ENCODE measurements around the gene DPP10. TPM values are rescaled to one million over a fixed set of nuclear protein-coding genes. Genes with fewer than 3 reads are reported as not detected.
"Not testable (repeated sequence)": the region's sequence is repeated elsewhere in the genome, so short reads cannot be mapped to it uniquely, and the experiment has no call there.

The DPP10 gene
- total RNA-seq, 4 donors from 2014 or later: 1.9 to 8.3 (median 2.9) TPM

DNA sequence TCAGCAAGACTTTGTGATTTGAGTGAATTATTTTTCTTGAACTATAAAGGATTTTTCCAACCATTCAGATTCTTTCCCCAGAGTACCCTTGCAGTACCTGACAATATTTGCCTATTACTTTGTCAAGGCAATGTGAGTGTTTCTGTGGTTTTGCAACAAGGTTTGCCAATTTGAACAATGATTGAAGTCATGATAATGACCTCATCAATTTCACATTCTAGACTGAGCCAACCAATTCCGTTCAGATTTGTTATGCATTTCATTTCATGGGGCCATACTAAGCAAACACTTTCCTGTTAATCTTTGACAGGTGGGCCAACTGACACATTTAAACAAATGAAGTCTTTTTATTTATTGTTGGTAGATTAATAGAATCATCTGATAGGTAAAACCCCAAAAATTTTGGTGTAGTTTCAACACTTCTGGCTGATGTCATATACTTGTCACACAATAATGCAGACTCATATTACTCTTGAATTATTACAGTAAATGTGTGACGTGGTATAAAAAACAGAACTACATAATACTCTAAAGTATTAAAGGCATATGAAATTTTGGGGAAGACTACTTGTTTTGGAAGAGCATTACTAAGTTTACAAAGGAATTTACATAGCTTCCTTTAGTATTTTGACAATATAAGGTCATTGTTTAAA is 526.4 kb downstream of the DPP10 start:
- no peak overlapping the region for H3K27ac ChIP-seq
- no peak for TF ChIP-seq POLR2A (IDR thresholded peaks at IDR 0.05)
- TF ChIP-seq, protein P1, sequence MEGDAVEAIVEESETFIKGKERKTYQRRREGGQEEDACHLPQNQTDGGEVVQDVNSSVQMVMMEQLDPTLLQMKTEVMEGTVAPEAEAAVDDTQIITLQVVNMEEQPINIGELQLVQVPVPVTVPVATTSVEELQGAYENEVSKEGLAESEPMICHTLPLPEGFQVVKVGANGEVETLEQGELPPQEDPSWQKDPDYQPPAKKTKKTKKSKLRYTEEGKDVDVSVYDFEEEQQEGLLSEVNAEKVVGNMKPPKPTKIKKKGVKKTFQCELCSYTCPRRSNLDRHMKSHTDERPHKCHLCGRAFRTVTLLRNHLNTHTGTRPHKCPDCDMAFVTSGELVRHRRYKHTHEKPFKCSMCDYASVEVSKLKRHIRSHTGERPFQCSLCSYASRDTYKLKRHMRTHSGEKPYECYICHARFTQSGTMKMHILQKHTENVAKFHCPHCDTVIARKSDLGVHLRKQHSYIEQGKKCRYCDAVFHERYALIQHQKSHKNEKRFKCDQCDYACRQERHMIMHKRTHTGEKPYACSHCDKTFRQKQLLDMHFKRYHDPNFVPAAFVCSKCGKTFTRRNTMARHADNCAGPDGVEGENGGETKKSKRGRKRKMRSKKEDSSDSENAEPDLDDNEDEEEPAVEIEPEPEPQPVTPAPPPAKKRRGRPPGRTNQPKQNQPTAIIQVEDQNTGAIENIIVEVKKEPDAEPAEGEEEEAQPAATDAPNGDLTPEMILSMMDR (IDR thresholded peaks at IDR 0.05): no peak
- H3K9me3 ChIP-seq: no peaks in the 10 kb centered on the region
- no peaks in the 10 kb centered on the region for H3K4me1 ChIP-seq
- no peaks in the 10 kb centered on the region for H3K36me3 ChIP-seq
- no peaks in the 10 kb centered on the region for H3K27me3 ChIP-seq
- no peak overlapping the region for H3K4me3 ChIP-seq
- DNase-seq: no peak

DNA sequence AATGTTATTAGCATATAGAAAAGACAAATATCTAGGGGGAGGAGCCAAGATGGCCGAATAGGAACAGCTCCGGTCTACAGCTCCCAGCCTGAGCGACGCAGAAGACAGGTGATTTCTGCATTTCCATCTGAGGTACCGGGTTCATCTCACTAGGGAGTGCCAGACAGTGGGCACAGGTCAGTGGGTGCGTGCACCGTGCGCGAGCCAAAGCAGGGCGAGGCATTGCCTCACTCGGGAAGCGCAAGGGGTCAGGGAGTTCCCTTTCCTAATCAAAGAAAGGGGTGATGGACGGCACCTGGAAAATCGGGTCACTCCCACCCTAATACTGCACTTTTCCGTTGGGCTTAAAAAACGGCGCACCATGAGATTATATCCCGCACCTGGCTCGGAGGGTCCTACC is 561.9 kb downstream of the DPP10 start:
- H3K27me3 ChIP-seq, H3K36me3 ChIP-seq, H3K9me3 ChIP-seq, DNase-seq, H3K4me3 ChIP-seq, H3K27ac ChIP-seq, H3K4me1 ChIP-seq: not testable (repeated sequence)

DNA sequence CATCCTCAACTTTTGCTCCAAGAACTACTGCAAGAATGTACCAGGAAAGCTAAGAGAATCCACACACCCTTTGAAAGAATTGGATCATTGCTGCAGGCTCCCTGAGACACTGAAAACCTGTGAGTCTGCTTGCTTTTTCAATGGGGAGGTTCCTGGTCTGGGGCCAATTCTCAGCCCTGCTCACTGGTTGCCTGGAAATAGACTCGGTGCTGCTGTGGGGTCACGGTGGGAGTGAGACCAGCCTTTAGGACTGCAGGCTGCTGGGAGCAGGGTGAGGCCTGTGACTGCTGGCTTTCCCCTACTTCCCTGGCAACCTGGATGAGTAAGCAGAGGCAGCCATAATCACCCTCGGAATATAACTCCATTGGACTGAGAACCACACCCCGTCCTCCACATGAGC is 569.3 kb downstream of the DPP10 start:
- H3K36me3 ChIP-seq: no peaks in the 10 kb centered on the region
- DNase-seq: no peak

DNA sequence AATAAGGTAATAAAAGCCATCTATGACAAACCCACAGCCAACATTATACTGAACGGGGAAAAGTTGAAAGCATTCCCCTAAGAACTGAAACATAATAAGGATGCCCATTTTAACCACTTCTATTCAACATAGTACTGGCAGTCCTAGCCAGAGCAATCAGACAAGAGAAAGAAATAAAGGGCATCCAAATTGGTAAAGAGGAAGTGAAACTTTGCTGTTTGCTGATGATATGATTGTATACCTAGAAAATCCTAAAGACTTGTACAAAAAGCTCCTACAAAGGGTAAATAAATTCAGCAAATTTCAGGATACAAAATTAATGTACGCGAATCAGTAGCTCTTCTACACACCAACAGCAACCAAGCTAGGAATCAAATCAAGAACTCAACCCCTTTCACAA is 579.6 kb downstream of the DPP10 start:
- not testable (repeated sequence) for H3K27ac ChIP-seq, H3K27me3 ChIP-seq, DNase-seq, H3K4me1 ChIP-seq, H3K9me3 ChIP-seq, H3K4me3 ChIP-seq, H3K36me3 ChIP-seq

More for the DNA sequence above, 569.3 kb downstream of the DPP10 start:
- Histone ChIP-seq H3K27ac (no peak overlapping the region), H3K9me3 (no peaks in the 10 kb centered on the region), H3K4me1 (no peaks in the 10 kb centered on the region), H3K27me3 (no peaks in the 10 kb centered on the region), H3K4me3 (no peak overlapping the region)
- no peak for TF ChIP-seq POLR2A (IDR thresholded peaks at IDR 0.05)
- TF ChIP-seq, protein P1 (IDR thresholded peaks at IDR 0.05): no peak

DNA sequence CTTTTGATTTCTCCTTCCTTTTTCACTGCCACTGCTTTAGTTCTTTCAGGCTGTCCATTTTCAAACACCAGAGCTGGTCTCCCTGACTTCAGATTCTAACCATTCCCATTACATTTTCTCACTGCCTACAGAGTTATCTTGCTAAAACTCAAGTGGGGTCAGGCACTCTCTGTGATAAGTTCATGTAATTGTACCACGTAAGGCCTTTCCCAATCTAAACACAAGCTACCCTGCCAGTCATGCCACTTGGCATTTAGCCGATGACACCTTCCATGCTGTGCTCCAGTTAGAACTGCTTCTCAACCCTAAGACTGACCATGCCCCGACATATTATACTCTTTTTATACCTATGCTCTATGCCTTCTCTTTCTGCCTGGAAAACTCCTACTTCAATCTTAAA is 592.4 kb downstream of the DPP10 start:
- no peak overlapping the region for H3K4me3 ChIP-seq
- no peak for TF ChIP-seq POLR2A (IDR thresholded peaks at IDR 0.05)
- TF ChIP-seq, protein P1 (IDR thresholded peaks at IDR 0.05): no peak
- no peaks in the 10 kb centered on the region for H3K4me1 ChIP-seq
- no peaks in the 10 kb centered on the region for H3K27me3 ChIP-seq
- no peak for DNase-seq
- no peaks in the 10 kb centered on the region for H3K9me3 ChIP-seq
- H3K27ac ChIP-seq: no peak overlapping the region
- no peaks in the 10 kb centered on the region for H3K36me3 ChIP-seq

DNA sequence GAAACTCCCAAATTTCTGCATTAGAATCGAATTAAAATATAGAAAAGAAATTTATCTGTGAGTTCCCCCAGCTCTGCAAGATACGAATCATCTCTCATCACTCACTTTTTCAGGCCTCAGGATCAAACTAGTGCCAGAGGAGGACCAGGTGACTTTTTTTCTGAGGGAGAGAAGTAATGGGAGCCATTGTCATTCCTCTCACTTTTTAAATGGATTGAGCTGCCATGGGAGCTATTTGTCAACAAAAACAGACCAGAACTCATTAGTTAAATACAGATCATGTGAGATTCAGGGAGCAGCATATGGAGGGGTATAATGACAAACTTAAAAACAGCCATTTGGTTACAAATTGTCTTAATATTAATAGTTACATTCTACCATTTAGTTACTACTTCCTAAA is 594.4 kb downstream of the DPP10 start:
- Histone ChIP-seq H3K4me1 (no peaks in the 10 kb centered on the region), H3K36me3 (no peaks in the 10 kb centered on the region), H3K27ac (no peak overlapping the region), H3K9me3 (no peaks in the 10 kb centered on the region), H3K27me3 (no peaks in the 10 kb centered on the region), H3K4me3 (no peak overlapping the region)
- TF ChIP-seq, protein P1 (IDR thresholded peaks at IDR 0.05): no peak
- TF ChIP-seq POLR2A (IDR thresholded peaks at IDR 0.05): no peak
- DNase-seq: no peak

DNA sequence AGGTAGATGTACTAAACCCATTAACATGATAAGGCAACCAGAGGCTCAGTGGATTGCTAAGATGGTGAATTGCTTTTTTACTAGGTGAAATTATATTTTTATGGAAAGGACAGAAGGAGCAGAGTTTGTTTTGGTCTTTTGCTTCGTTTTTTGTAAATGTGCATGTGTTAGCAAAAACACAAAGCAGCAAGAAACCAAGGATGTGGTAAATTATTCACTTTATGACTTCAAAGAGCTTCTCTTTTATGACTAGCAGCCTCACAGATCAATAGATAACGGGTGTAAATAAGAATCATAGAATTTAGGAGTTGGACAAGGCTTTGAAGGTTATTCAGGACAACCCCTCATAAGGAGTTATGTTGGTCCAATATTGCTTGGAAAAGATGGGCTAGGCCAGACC is 615.0 kb downstream of the DPP10 start:
- Histone ChIP-seq H3K4me1 (no peaks in the 10 kb centered on the region), H3K9me3 (no peaks in the 10 kb centered on the region), H3K4me3 (no peak overlapping the region), H3K36me3 (no peaks in the 10 kb centered on the region), H3K27me3 (no peaks in the 10 kb centered on the region), H3K27ac (no peak overlapping the region)
- TF ChIP-seq, protein P1 (IDR thresholded peaks at IDR 0.05): no peak
- TF ChIP-seq POLR2A (IDR thresholded peaks at IDR 0.05): no peak
- DNase-seq: no peak
